Stimulated activated naive CD8-positive, alpha-beta T cell treated with anti-CD3 and anti-CD28 coated beads, Interleukin-15, amount 100 ng/mL, for 72 hours (primary cell): ENCODE results near the gene ADAP2.
A peak's percentile ranks its signal among the peaks of the same experiment; 100 is the strongest.
"Not testable (repeated sequence)": the region's sequence is repeated elsewhere in the genome, so short reads cannot be mapped to it uniquely, and the experiment has no call there.

Experiments
- ATAC-seq: fragments of 150-1000 bp; cut with Tn5 transposase; 2 replicates; pipeline ENCODE4 v1.10.0; 2021; ENCODE audit warnings: mild to moderate bottlenecking, moderate library complexity
- DNase-seq, 2 donors: peaks; one replicate each; pipeline ENCODE4 v3.0.0; 2021 to 2022
- H3K27ac Mint-ChIP-seq, 2 donors: one replicate each; pipeline ENCODE4 v1.8.0; 2022; ENCODE audit warnings: mild to moderate bottlenecking in 2 of 2, mixed read lengths in 2 of 2, moderate library complexity in 2 of 2
- H3K27me3 Mint-ChIP-seq: one replicate; pipeline ENCODE4 v1.8.0; 2022; ENCODE audit warnings: mixed read lengths
- H3K4me1 Mint-ChIP-seq: one replicate; pipeline ENCODE4 v1.8.0; 2022; ENCODE audit warnings: mild to moderate bottlenecking, mixed read lengths
- H3K4me3 Mint-ChIP-seq, 2 donors: one replicate each; pipeline ENCODE4 v1.8.0; 2022; ENCODE audit warnings: mild to moderate bottlenecking in 2 of 2, mixed read lengths in 2 of 2, moderate library complexity in 1 of 2
- H3K9me3 Mint-ChIP-seq, 2 donors: one replicate each; pipeline ENCODE4 v1.8.0; 2022; ENCODE audit warnings: mixed read lengths in 2 of 2

Gene ADAP2

GRCh38 chr17:30922235-30923030 is 688 bp downstream of the ADAP2 start:
- ATAC-seq (peak; percentile 66), DNase-seq (peak in 1 of 2 donors; percentile 17)
- Mint-ChIP-seq H3K4me1 (peaks cover 17% of the 10 kb centered on the region), H3K27me3 (peaks cover 72% of the 10 kb centered on the region), H3K9me3 (no peaks in the 10 kb centered on the region), H3K4me3 (peak overlapping the region; percentile 78 to 85), H3K27ac (peak overlapping the region in 1 of 2 donors; percentile 10)

- H3K27me3 Mint-ChIP-seq = peaks cover 72% of the 10 kb centered on the region
- DNase-seq (no peak), ATAC-seq (no peak)
- H3K4me3 Mint-ChIP-seq = no peak overlapping the region
- peaks cover 17% of the 10 kb centered on the region for H3K4me1 Mint-ChIP-seq
- no peaks in the 10 kb centered on the region for H3K9me3 Mint-ChIP-seq
- no peak overlapping the region for H3K27ac Mint-ChIP-seq
Observed at GRCh38 chr17:30924341-30924740, 2.6 kb downstream of the ADAP2 start.

- peaks cover 55% of the 10 kb centered on the region for H3K27me3 Mint-ChIP-seq
- H3K27ac Mint-ChIP-seq = no peak overlapping the region
- no peak overlapping the region for H3K4me3 Mint-ChIP-seq
- peaks cover 14% of the 10 kb centered on the region for H3K4me1 Mint-ChIP-seq
- DNase-seq (no peak), ATAC-seq (no peak)
- H3K9me3 Mint-ChIP-seq = no peaks in the 10 kb centered on the region
Observed at GRCh38 chr17:30926516-30926915, 4.8 kb downstream of the ADAP2 start.

GRCh38 chr17:30927756-30928155 is 6.0 kb downstream of the ADAP2 start:
- DNase-seq (no peak), ATAC-seq (no peak)
- Mint-ChIP-seq H3K9me3 (no peaks in the 10 kb centered on the region), H3K27me3 (peaks cover 43% of the 10 kb centered on the region), H3K27ac (no peak overlapping the region), H3K4me3 (no peak overlapping the region), H3K4me1 (peaks cover 3% of the 10 kb centered on the region)

- ATAC-seq (no peak), DNase-seq (no peak)
- peaks cover 34% of the 10 kb centered on the region for H3K27me3 Mint-ChIP-seq
- no peak overlapping the region for H3K4me3 Mint-ChIP-seq
- H3K4me1 Mint-ChIP-seq = no peaks in the 10 kb centered on the region
- no peaks in the 10 kb centered on the region for H3K9me3 Mint-ChIP-seq
- no peak overlapping the region for H3K27ac Mint-ChIP-seq
Observed at GRCh38 chr17:30928584-30928983, 6.8 kb downstream of the ADAP2 start.

- no peak overlapping the region for H3K27ac Mint-ChIP-seq
- DNase-seq = no peak
- no peak for ATAC-seq
- peaks cover 29% of the 10 kb centered on the region for H3K27me3 Mint-ChIP-seq
- no peaks in the 10 kb centered on the region for H3K4me1 Mint-ChIP-seq
- H3K4me3 Mint-ChIP-seq = no peak overlapping the region
- H3K9me3 Mint-ChIP-seq = no peaks in the 10 kb centered on the region
Observed at GRCh38 chr17:30929081-30929633, 7.4 kb downstream of the ADAP2 start.

GRCh38 chr17:30929861-30930260 is 8.1 kb downstream of the ADAP2 start:
- not testable (repeated sequence) for DNase-seq

GRCh38 chr17:30930495-30930894 is 8.8 kb downstream of the ADAP2 start:
- Mint-ChIP-seq H3K27ac (no peak overlapping the region), H3K27me3 (peaks cover 19% of the 10 kb centered on the region), H3K4me1 (no peaks in the 10 kb centered on the region), H3K9me3 (no peaks in the 10 kb centered on the region), H3K4me3 (no peak overlapping the region)
- DNase-seq (no peak), ATAC-seq (no peak)

More at GRCh38 chr17:30929861-30930260, 8.1 kb downstream of the ADAP2 start:
- H3K9me3 Mint-ChIP-seq, H3K27ac Mint-ChIP-seq, H3K4me3 Mint-ChIP-seq, H3K4me1 Mint-ChIP-seq, ATAC-seq: not testable (repeated sequence)
- peaks cover 24% of the 10 kb centered on the region for H3K27me3 Mint-ChIP-seq

- not testable (repeated sequence) for H3K9me3 Mint-ChIP-seq, H3K4me3 Mint-ChIP-seq, DNase-seq, ATAC-seq, H3K27me3 Mint-ChIP-seq, H3K4me1 Mint-ChIP-seq, H3K27ac Mint-ChIP-seq
Observed at GRCh38 chr17:30931582-30931981, 9.8 kb downstream of the ADAP2 start.

- ATAC-seq = no peak
Observed at GRCh38 chr17:30933966-30934365, 12.2 kb downstream of the ADAP2 start.

GRCh38 chr17:30939051-30939689 is 17.4 kb downstream of the ADAP2 start:
- no peak overlapping the region for H3K27ac Mint-ChIP-seq
- ATAC-seq = no peak
- DNase-seq = no peak
- H3K27me3 Mint-ChIP-seq = no peaks in the 10 kb centered on the region
- no peak overlapping the region for H3K4me3 Mint-ChIP-seq
- peaks cover 0 to 6% of the 10 kb centered on the region in 2 donors for H3K9me3 Mint-ChIP-seq
- H3K4me1 Mint-ChIP-seq = peaks cover 11% of the 10 kb centered on the region

More at GRCh38 chr17:30933966-30934365, 12.2 kb downstream of the ADAP2 start:
- DNase-seq = no peak
- peaks cover 6% of the 10 kb centered on the region for H3K4me1 Mint-ChIP-seq
- H3K9me3 Mint-ChIP-seq = no peaks in the 10 kb centered on the region
- H3K4me3 Mint-ChIP-seq = no peak overlapping the region
- H3K27ac Mint-ChIP-seq = peak overlapping the region in 1 of 2 donors; percentile 87
- no peaks in the 10 kb centered on the region for H3K27me3 Mint-ChIP-seq

- H3K4me3 Mint-ChIP-seq = no peak overlapping the region
- DNase-seq = no peak
- H3K27ac Mint-ChIP-seq = no peak overlapping the region
Observed at GRCh38 chr17:30942308-30943079, 20.7 kb downstream of the ADAP2 start.

GRCh38 chr17:30947796-30948195 is 26.1 kb downstream of the ADAP2 start:
- no peak for DNase-seq
- Mint-ChIP-seq H3K9me3 (no peaks in the 10 kb centered on the region), H3K4me1 (no peaks in the 10 kb centered on the region), H3K4me3 (no peak overlapping the region), H3K27me3 (no peaks in the 10 kb centered on the region), H3K27ac (peak overlapping the region in 1 of 2 donors; percentile 82)
- no peak for ATAC-seq

More at GRCh38 chr17:30942308-30943079, 20.7 kb downstream of the ADAP2 start:
- H3K9me3 Mint-ChIP-seq = peaks cover 0 to 6% of the 10 kb centered on the region in 2 donors
- no peak for ATAC-seq
- H3K4me1 Mint-ChIP-seq = peaks cover 11% of the 10 kb centered on the region
- no peaks in the 10 kb centered on the region for H3K27me3 Mint-ChIP-seq

- Mint-ChIP-seq H3K9me3 (no peaks in the 10 kb centered on the region), H3K27ac (peak overlapping the region in 1 of 2 donors; percentile 59), H3K27me3 (no peaks in the 10 kb centered on the region), H3K4me3 (no peak overlapping the region), H3K4me1 (no peaks in the 10 kb centered on the region)
- no peak for DNase-seq
- ATAC-seq = no peak
Observed at GRCh38 chr17:30950189-30950588, 28.4 kb downstream of the ADAP2 start.

- Mint-ChIP-seq H3K27ac (peak overlapping the region in 1 of 2 donors; percentile 59), H3K9me3 (no peaks in the 10 kb centered on the region), H3K4me1 (no peaks in the 10 kb centered on the region), H3K4me3 (no peak overlapping the region), H3K27me3 (no peaks in the 10 kb centered on the region)
- no peak for ATAC-seq
- DNase-seq = no peak
Observed at GRCh38 chr17:30950669-30951399, 29.1 kb downstream of the ADAP2 start.
